ENCODE measurements around the gene DRAM1.

Gene DRAM1

DNA sequence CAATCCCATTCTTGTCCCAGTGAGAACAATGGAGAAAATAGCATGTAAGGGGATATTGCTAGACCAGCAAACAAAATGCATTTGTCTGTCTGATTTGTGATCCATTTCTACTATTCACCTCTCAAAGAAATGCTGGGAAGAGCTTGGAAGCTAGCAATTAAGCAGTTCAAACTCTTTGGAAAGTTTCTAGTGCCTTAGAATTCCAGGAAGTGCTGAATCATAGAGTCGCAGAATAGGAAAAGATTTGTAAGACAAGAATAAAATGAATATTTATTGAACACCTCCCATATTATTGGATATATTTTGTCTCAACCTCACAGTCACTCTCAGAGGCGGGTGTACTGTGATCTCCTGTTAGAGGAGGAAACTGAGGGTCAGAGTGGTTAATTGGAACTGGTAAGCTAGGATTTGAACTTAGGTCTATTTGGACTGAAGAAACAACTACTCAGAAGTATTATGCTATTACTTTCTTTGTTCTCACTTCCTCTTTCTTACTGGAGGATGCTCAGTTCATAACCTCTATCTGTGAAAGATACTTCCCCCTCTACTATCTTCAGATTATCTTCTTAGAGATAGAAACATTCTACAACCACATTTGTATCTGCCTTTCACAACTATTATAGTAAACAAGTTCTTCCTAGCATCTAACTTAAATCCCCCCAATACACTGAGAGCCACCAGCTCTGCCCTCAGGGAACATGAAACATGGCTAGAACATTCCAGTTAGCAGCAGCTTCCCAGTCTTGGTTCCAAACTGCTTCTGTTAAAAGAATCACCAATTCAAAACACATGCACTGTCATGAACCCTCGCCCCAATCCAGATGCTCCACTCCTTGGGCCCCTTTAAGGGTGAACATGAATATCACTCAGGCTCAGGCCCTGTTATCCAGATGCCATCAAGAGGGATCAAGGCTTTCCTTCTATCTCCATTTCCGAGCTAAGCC, 64.2 kb downstream of the DRAM1 start:
- no peak for DNase-seq (ENCODE audit: low spot score)

DNA sequence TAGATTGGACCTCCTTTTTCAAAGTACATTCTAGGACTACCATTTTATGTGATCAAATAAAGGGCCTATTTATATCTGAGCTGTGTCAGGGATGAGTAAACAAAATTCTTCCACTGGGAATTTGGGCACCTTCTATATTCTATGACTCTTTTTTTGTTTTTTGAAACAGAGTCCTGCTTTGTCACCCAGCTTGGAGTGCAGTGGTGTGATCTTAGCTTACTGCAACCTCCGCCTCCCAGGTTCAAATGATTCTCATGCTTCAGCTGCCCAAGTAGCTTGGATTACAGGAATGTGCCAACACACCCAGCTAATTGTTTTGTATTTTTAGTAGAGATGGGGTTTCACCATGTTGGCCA, 64.8 kb downstream of the DRAM1 start:
- DNase-seq (ENCODE audit: low spot score), result no peak

DNA sequence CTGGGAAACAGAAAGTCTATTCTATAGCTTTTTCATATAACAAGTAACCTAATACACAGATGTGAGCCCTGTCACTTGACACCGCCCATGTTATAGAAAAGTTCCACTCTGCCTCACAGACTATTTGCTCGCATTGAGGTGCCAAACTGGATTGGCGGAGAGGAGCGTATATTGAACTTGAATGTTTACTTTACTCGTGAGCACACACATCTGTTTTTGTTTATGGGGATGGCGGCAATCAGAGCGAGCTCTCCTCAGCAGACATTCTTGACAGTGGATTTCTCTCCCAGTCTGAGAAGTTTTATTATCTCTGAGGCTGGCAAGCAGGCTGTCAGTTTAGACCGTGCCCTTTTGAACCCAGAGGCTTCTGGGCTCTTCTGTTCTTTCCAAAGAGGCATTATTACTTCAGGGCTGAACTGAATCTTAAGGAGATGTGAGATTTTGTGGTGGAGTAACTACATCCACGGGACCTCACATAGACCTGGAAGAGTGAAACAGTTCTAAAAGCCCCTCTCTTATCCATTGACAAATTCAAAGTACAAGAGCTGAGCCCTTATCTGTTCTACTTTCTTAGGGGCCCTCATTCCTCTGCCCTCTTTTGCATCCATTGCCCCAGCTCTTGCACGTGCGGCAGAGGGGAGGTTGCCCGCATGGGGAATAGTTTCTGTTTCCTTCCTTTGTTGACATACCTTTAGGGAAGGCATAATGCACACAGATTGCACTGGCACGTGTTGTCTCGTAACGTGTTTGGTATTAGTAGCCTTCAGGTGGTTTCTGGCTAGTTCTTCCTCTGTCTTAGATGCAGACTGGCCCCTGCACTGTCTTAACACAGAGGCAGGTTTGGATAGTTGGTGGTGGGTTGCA, 68.2 kb downstream of the DRAM1 start:
- no peak for DNase-seq (ENCODE audit: low spot score)

DNA sequence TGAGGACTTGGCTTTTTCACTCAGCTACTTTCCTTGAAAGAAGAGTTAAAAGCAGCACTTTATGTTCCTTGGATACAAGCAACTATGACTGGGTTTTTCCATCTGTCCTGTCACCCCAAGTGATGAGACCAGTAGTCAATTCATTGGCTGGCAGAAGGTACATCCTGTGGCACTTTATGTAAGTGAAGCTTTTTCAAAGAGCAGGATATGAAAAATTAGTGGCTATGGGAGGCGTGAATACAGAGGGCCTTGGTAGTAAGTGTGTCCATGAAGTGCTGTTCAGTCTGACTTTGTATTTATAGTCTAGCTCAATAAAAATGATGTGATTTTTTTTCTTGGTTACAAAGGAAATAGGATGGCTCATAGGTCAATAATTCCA, 68.8 kb downstream of the DRAM1 start:
- DNase-seq (ENCODE audit: low spot score), result no peak

DNA sequence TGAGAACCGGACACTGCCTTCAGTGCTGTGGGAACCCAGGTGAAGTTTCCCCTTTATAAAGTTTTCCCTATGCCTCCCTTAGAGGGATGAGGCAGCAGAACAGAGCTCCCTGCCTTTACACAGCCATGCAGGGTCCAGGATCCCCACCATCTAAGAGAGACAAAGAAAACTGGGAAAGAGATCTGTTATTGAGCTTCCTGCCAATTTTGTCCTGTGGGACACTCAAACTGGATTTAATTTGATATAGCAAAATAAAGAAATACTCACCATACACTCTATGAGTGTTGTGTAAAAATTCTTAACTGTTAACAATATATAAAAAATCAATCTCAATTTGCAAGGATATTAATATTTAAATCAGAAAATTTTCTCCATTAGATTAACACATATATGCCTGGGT, 69.9 kb downstream of the DRAM1 start:
- no peak for DNase-seq (ENCODE audit: low spot score)

DNA sequence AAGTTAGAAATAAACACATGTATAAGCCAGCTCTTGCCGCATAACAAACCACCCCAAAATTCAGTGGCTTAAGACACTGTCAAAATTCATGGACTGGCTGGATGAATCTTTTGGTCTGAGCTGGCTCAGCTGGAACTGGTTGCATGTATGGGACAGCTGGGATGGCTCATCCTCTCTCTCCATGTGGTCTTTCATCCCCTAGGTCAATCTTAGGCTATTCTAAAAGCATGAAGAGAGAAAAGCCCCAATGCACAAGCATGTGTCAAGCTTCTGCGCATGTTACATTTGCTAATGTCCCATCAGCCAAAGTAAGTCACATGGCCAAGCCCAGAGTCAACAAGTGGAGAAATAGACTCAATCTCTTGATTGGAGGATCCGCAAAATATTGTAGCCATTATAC, 71.0 kb downstream of the DRAM1 start:
- no peak for DNase-seq (ENCODE audit: low spot score)

DNA sequence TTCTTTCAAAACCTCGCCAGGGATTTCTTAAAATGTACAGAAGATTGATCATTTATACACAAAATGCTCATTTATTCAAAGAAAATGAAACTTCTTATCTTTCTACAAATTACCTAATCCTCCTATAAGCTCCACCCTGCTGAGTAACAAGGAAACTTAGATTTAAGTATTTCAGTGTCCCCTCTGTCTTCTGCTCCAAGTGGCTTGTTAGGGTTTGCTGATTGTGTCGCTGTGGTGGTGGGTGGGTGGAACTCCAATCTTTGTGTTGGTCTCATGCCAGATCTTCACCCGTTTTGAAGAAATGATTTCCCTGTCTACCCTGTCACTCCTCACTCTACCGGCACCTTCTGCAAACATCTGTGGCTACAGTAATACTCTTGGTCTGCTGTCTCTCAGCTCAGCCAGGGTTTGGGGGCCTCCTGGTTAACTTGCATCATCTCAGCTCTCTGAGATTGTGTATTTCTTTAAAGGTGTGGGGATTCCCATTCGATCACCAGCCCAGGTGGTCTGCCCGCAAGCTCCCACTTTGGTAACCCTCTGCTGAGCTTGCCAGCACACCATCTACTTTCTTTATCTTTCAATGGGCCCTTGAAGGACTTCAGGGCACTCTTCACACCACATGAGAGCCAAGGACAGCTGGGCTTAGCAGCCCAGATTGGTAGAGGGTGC, 73.8 kb downstream of the DRAM1 start:
- DNase-seq (ENCODE audit: low spot score), result no peak

DNA sequence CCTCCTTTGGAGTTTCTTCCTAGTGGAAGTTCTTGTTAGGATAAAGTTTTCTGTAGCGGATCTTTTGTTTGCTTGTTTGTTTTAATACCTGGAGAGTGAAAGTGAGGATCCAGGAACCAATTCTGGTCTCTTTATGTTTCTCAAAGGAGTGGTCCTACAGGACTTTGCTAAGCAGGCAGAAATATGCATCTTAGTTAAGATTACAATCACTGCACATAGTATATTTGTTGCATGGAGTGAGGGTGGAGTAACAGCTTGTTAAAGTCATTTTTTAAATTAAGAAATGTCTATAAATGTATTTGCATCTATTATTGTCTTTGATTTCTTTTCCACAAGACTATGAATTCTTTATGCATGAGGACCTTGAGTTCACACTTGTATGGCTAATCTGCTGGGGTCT, 76.7 kb downstream of the DRAM1 start:
- DNase-seq (ENCODE audit: low spot score), result no peak

DNA sequence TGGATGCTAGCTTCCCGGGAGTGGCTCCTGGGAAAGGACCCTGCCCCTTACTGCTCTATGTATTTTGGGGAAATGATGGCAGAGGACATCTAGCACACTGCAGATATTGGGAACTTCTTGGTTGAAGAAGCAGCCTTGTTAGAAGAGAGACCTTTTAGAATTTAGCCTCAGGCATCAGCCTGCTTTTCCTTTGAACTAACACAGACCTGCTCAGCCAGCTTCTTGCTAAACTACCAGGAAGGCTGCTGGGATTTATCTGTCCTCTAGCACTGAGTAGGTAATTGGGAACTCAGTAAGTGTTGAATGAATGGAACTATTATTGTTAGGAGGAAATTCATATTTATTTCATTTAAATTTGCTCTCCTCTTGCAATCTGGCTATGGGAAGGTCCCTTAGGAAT, 77.3 kb downstream of the DRAM1 start:
- DNase-seq (ENCODE audit: low spot score), result no peak

DNA sequence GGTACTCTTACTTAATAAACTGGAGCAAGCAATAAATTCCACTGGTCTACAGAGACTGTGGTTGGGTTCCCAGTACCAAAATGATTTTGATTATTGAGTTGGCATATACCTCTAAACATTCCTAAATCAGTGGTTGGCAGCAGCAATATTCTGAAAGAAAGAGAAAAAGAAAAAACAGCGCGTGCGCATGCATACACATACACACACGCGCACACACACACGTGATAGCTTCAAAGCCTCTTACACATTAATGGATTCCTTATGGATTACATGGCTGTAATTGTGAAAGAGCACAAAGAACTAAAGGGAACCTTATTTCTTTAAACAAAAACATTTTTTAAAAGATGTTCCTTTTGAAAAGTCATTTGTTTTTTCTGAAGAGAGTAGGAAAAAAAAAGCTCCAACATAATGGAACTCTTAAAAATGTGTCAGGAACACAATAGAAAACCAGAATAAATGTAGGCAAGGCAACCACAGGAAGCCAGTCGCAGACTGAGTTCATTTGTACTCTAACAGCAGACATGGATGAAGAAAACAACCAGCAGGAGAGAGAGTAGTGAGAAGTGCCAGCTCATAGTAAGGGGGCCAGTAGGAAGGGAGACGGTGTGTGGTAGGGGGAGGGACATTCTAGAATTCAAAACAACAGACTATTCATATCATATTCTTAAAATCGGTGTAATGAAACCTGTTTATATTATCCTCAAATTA, 80.0 kb downstream of the DRAM1 start:
- no peak for DNase-seq (ENCODE audit: low spot score)

DNA sequence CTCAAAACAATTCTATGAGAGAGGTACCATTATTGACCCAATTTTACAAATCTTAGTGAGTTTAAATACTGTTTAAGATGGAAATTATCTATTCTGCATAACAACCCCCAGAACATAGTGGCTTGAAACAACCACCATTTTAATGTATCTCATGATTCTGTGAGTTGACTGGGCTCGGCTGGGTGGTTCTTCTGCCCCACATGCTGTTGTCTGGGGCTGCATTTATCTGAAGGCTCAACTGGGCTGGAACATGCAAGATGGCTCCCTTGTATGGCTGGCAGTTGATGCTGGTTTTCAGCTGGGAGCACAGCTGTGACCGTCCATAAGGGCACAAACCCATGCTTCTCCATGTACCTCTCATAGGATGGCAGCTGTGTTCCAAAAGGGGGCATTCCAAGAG, 82.2 kb downstream of the DRAM1 start:
- DNase-seq (ENCODE audit: low spot score), result no peak

DNA sequence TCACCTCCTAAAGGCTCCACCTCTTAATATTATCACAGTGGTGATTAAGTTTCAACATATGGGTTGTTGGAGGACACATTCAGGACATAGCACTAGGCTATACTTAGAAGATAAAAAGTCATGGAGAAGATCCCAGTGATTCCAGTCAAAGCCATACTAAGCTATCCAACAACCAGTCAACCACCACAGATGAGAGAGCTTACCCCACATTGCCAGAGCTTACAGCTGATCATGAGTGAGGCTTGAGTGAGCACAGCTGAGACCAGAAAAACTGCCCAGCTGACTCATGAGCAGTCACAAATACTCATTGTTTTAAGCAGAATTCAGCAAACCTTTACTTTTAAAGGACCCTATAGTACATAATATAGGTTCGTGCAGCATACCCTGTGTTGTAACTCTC, 85.1 kb downstream of the DRAM1 start:
- no peak for DNase-seq (ENCODE audit: low spot score)

DNA sequence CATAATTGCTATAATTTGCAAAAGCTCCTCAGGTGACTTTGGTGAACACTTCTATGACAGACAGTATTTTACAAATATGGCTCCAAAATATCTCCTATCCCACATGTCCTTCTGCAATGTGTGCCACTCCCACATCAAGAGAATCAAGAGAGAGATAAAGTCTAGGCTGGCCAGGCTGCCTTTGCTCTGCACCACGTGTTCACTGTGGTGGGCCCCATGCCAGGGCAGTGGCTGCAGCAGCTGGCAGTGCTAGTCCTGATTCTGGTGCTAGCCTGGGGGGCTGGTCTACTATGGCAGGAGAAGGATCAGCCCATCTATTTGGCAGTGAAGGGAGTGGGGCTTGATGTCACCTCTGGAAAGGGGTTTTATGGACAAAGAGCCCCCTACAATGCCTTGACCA, 86.3 kb downstream of the DRAM1 start:
- DNase-seq (ENCODE audit: low spot score), result peak; percentile 6

DNA sequence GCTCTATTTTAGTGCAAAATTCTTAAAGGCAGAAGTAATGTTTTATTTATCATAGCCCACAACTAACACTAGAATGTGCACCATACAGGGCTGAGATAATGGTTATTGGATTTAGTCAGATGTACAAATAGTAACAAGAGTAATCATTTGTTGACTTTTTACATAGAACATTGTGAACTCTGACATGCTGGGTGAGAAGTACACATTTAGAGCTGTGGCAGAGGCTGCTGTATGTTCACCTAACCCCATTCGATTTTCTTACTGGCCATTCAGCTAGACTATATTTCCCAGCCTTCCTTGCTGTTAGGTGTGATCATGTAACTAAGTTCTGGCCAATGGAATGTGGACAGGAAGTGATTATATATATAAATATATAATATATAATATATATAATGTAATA, 89.1 kb downstream of the DRAM1 start:
- DNase-seq (ENCODE audit: low spot score), result no peak

DNA sequence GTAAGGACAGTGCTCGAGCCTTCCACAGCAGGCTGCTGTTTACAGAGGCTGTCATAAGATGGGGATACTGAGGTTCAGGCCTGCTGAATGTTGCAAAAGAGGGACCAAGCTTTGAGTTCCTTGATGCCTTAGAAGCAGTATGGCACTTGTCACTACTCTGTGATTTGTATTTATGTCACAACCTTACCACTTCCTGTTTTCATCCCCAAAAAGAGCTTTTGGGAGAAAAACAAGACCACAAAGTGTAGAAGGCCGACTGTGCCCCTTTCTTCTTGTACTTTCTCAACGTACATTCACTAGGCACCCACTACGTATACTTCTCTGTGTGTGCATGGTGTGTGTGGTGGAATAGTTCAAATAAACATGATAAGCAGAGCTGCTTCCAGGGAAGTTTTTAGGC, 90.1 kb downstream of the DRAM1 start:
- no peak for DNase-seq (ENCODE audit: low spot score)

DNA sequence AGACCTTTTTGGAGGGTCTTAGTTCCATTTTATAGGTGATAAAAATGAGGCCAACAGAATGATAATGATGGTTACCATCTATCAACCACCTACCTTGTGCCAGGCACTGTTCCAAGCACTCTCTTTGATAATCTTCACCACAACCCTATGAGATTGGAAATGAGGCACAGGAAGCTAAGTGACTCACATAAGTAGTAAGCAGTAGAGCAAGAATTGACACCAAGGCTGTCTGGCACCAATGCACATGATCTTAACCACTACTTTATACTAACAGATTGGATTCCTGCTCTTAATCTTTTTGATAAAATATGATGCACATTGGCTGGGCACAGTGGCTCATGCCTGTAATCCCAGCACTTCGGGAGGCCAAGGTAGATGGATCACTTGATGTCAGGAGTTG, 91.4 kb downstream of the DRAM1 start:
- DNase-seq (ENCODE audit: low spot score), result no peak

Data from globus pallidus (tissue), 1 donor.